LNCaP clone FGC (cell line): ENCODE results near the gene BLTP3A.
"Not testable (repeated sequence)": the region's sequence is repeated elsewhere in the genome, so short reads cannot be mapped to it uniquely, and the experiment has no call there.

Experiments
- DNase-seq: peaks from one replicate; pipeline ENCODE4 v3.0.0-alpha.2; 2011; ENCODE audit warnings: low read depth
- H3K4me3 ChIP-seq: 2 replicates; pipeline ENCODE4 v1.5.1; 2011; ENCODE audit warnings: mild to moderate bottlenecking, low read depth, low read length, control low read depth
- CTCF ChIP-seq: IDR thresholded peaks from 2 replicates; pipeline ENCODE4 v1.5.1; 2012; ENCODE audit warnings: mild to moderate bottlenecking; ENCODE audit not compliant: control insufficient read depth, insufficient read depth; ENCODE audit errors: extremely low read depth

BLTP3A gene

GRCh38 chr6:34793877-34794276, 2.0 kb downstream of the BLTP3A start:
- no peak overlapping the region for H3K4me3 ChIP-seq
- DNase-seq: no peak
- no peak for TF ChIP-seq CTCF

GRCh38 chr6:34795836-34796425, 4.0 kb downstream of the BLTP3A start:
- no peak for DNase-seq
- no peak for TF ChIP-seq CTCF
- no peak overlapping the region for H3K4me3 ChIP-seq

GRCh38 chr6:34798057-34798456, 6.2 kb downstream of the BLTP3A start:
- DNase-seq: no peak
- no peak for TF ChIP-seq CTCF
- no peak overlapping the region for H3K4me3 ChIP-seq

GRCh38 chr6:34799547-34799946, 7.7 kb downstream of the BLTP3A start:
- TF ChIP-seq CTCF: no peak
- no peak overlapping the region for H3K4me3 ChIP-seq
- DNase-seq: no peak

- no peak for TF ChIP-seq CTCF
- H3K4me3 ChIP-seq: no peak overlapping the region
- DNase-seq: no peak
Observed at GRCh38 chr6:34804543-34804942, 12.7 kb downstream of the BLTP3A start.

GRCh38 chr6:34805074-34805473, 13.2 kb downstream of the BLTP3A start:
- not testable (repeated sequence) for DNase-seq

GRCh38 chr6:34806738-34807453, 15.0 kb downstream of the BLTP3A start:
- no peak for TF ChIP-seq CTCF
- no peak overlapping the region for H3K4me3 ChIP-seq
- no peak for DNase-seq

More at GRCh38 chr6:34805074-34805473, 13.2 kb downstream of the BLTP3A start:
- not testable (repeated sequence) for H3K4me3 ChIP-seq

GRCh38 chr6:34808473-34808872, 16.6 kb downstream of the BLTP3A start:
- DNase-seq, H3K4me3 ChIP-seq: not testable (repeated sequence)

- H3K4me3 ChIP-seq, DNase-seq: not testable (repeated sequence)
Observed at GRCh38 chr6:34809419-34809818, 17.5 kb downstream of the BLTP3A start.
